Lung (tissue), 12 donors: ENCODE data around the gene PSENEN. TPM values are rescaled to one million over a fixed set of nuclear protein-coding genes. Genes with fewer than 3 reads are reported as not detected.

ENCODE experiments used
- ATAC-seq: fragments of 200-7000 bp; cut with Tn5 transposase; one replicate; pipeline ENCODE4 v1.9.1; 2020; ENCODE audit warnings: moderate number of reproducible peaks; ENCODE audit not compliant: insufficient read depth, low FRiP score
- DNase-seq, 3 donors: peaks; one replicate each; pipeline ENCODE4 v3.0.0-alpha.2; 2013 to 2017
- H3K27ac ChIP-seq, 2 donors: one replicate each; pipeline ENCODE4 v1.5.1; 2013; ENCODE audit warnings: mild to moderate bottlenecking in 2 of 2, moderate library complexity in 2 of 2, control low read depth in 1 of 2, inconsistent platforms in 1 of 2, low read depth in 1 of 2, low read length in 1 of 2
- H3K27me3 ChIP-seq, 3 donors: one replicate each; pipeline ENCODE4 v1.5.1; 2013; ENCODE audit warnings: low read length in 2 of 3; ENCODE audit not compliant: control insufficient read depth in 3 of 3, insufficient read depth in 3 of 3
- H3K36me3 ChIP-seq, 4 donors: one replicate each; pipeline ENCODE4 v1.5.1; 2013; ENCODE audit warnings: low read length in 4 of 4, mild to moderate bottlenecking in 1 of 4, moderate library complexity in 1 of 4; ENCODE audit not compliant: control insufficient read depth in 4 of 4, insufficient read depth in 4 of 4
- H3K4me1 ChIP-seq, 5 donors: one replicate each; pipeline ENCODE4 v1.5.1; 2013; ENCODE audit warnings: low read length in 5 of 5, mild to moderate bottlenecking in 2 of 5, moderate library complexity in 1 of 5; ENCODE audit not compliant: control insufficient read depth in 5 of 5, insufficient read depth in 5 of 5
- H3K4me3 ChIP-seq: one replicate; pipeline ENCODE4 v1.5.1; 2013; ENCODE audit warnings: mild to moderate bottlenecking, control low read depth, moderate library complexity
- H3K9ac ChIP-seq, 2 donors: one replicate each; pipeline ENCODE4 v1.5.1; 2013; ENCODE audit warnings: low read length in 2 of 2, control low read depth in 1 of 2; ENCODE audit not compliant: insufficient read depth in 1 of 2
- H3K9me3 ChIP-seq, 4 donors: one replicate each; pipeline ENCODE4 v1.5.1; 2013; ENCODE audit warnings: low read length in 3 of 4, mild to moderate bottlenecking in 1 of 4, moderate library complexity in 1 of 4; ENCODE audit not compliant: control insufficient read depth in 4 of 4, insufficient read depth in 3 of 4
- CTCF ChIP-seq: IDR thresholded peaks from 2 replicates; pipeline ENCODE4 v1.5.1; 2012; ENCODE audit warnings: mild to moderate bottlenecking; ENCODE audit errors: control extremely low read depth, extremely low read depth
- WGBS, 2 donors: extraction: QIAGEN DNeasy Blood & Tissue Kit; methylation state at CpG; one replicate each; pipeline ENCODE4 v1.1.7; 2013; 5-methylcytosine and 5-hydroxymethylcytosine counted together
- polyA plus RNA-seq, 2 donors: library from polyadenylated mRNA; stranded (reverse); fragments of 200-250 nt; gene quantifications; one replicate each; pipeline ENCODE4 v1.2.1, GENCODE V29; 2013
- total RNA-seq, 2 donors: library from RNA; depleted of rRNA in 1 of 2; stranded (reverse); fragments of >200 nt in 1 of 2; gene quantifications; one replicate each; pipeline ENCODE4 v1.2.1, GENCODE V29; 2014 to 2021
- donor health status: control.
- donor health status: control.
- donor health status: Bipolar disorder and iron deficiency.
- donor health status: healthy.
- donor health status: DM: yes; HTN: yes; CAD: no.

The PSENEN gene
- total and polyA plus RNA-seq, 4 donors, result 36.8 to 196 (median 107) TPM

- no peaks in the 10 kb centered on the region for H3K27me3 ChIP-seq
- H3K27ac ChIP-seq, result no peak overlapping the region
- 24 to 39% methylated on average over 9 of the region's 9 CpGs for WGBS, 2 donors
- no peak overlapping the region for H3K9ac ChIP-seq
- no peak for TF ChIP-seq CTCF
- H3K4me3 ChIP-seq, result no peak overlapping the region
- no peaks in the 10 kb centered on the region for H3K9me3 ChIP-seq
- no peak for ATAC-seq
- DNase-seq, result no peak
- peaks cover 0 to 20% (median 6%) of the 10 kb centered on the region in 5 donors for H3K4me1 ChIP-seq
- H3K36me3 ChIP-seq, result peaks cover 0 to 12% (median 3%) of the 10 kb centered on the region in 4 donors
Measured at GRCh38 chr19:35775046-35775297, 29.5 kb downstream of the PSENEN start.

GRCh38 chr19:35775298-35776101 is 30.0 kb downstream of the PSENEN start, which contains the start of gene ARHGAP33:
TSS of gene ARHGAP33 (plus strand) at chr19:35775564. CDS start at chr19:35775659, 95 bp downstream.
- peak within 1 kb of the TSS in 1 of 2 donors; percentile 61 for H3K9ac ChIP-seq
- H3K9me3 ChIP-seq, result no peaks in the 10 kb centered on the region
- peaks cover 0 to 20% (median 6%) of the 10 kb centered on the region in 5 donors for H3K4me1 ChIP-seq
- no peaks in the 10 kb centered on the region for H3K27me3 ChIP-seq
- DNase-seq, result peak; percentile 99
- H3K27ac ChIP-seq, result no peak within 1 kb of the TSS
- peak; percentile 99 for ATAC-seq
- 0 to 1% methylated on average over 44 to 82 of the region's 82 CpGs for WGBS, 2 donors
- peak within 1 kb of the TSS; percentile 61 for H3K4me3 ChIP-seq
- TF ChIP-seq CTCF, result no peak
- peaks cover 0 to 12% (median 5%) of the 10 kb centered on the region in 4 donors for H3K36me3 ChIP-seq

GRCh38 chr19:35776102-35776788 is 30.8 kb downstream of the PSENEN start:
- H3K27me3 ChIP-seq, result no peaks in the 10 kb centered on the region
- peaks cover 0 to 15% (median 9%) of the 10 kb centered on the region in 4 donors for H3K36me3 ChIP-seq
- TF ChIP-seq CTCF, result no peak
- H3K4me1 ChIP-seq, result peaks cover 0 to 20% (median 6%) of the 10 kb centered on the region in 5 donors
- H3K27ac ChIP-seq, result peak overlapping the region in 1 of 2 donors; percentile 18
- no peaks in the 10 kb centered on the region for H3K9me3 ChIP-seq
- no peak overlapping the region for H3K4me3 ChIP-seq
- WGBS, 2 donors, result 61% methylated on average over 13 of the region's 13 CpGs
- peak in 1 of 3 donors; percentile 10 for DNase-seq
- H3K9ac ChIP-seq, result peak overlapping the region in 1 of 2 donors; percentile 61
- no peak for ATAC-seq
